Measurements from ENCODE around the gene FAXDC2. TPM values are rescaled to one million over a fixed set of nuclear protein-coding genes. Genes with fewer than 3 reads are reported as not detected.

The FAXDC2 gene
- total and polyA plus RNA-seq, 2 of the 13 experiments (the other 11 are each of a cell fraction or from before 2014, with no cell fraction given), result 4.7 to 58.8 TPM

DNA sequence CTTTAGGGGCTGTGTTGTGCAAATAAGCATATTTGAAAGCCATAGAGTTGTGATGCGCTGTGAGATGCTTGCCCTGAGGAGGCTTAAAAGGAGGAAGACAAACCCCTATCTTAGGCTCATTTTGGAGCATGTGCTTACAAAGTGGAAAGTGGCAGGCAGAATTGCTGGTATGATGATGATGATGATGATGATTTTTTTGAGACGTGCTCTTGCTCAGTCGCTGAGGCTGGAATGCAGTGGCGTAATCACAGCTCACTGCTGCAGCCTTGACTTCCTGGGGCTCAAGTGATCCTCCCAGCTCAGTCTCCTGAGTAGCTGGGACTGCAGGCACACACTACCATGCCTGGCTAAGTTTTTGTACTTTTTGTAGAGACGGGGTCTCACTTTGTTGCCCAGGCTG lies 9.7 kb upstream of the FAXDC2 start (continued):
- TF ChIP-seq ZNF367 (CRISPR knock-in tag; IDR thresholded peaks at IDR 0.05; ENCODE audit: borderline replicate concordance) (no peak), SP1 (IDR thresholded peaks at IDR 0.05) (no peak), SP1 (CRISPR knock-in tag; IDR thresholded peaks at IDR 0.05) (no peak), ZNF550 (CRISPR knock-in tag; IDR thresholded peaks at IDR 0.05; ENCODE audit: borderline replicate concordance) (no peak), REL (CRISPR knock-in tag; conservative IDR thresholded peaks at IDR 0.05) (no peak), POLR2A (IDR thresholded peaks at IDR 0.05; ENCODE audit: insufficient read depth in 1 of 2, low read depth in 2 of 2, low read length in 2 of 2) (no peak), FOSL1 (CRISPR knock-in tag; IDR thresholded peaks at IDR 0.05; ENCODE audit: borderline replicate concordance) (no peak), SNAPC2 (CRISPR knock-in tag; IDR thresholded peaks at IDR 0.05) (no peak), ZSCAN22 (CRISPR knock-in tag; IDR thresholded peaks at IDR 0.05) (no peak), RFX1 (IDR thresholded peaks at IDR 0.05) (no peak), ZNF263 (CRISPR knock-in tag; IDR thresholded peaks at IDR 0.05) (peak; percentile 70), NCOA1 (CRISPR knock-in tag; IDR thresholded peaks at IDR 0.05) (no peak), ATAD3A (CRISPR knock-in tag; IDR thresholded peaks at IDR 0.05) (no peak), PHB2 (IDR thresholded peaks at IDR 0.05; ENCODE audit: partially characterized antibody) (no peak), ZNF558 (CRISPR knock-in tag; IDR thresholded peaks at IDR 0.05; ENCODE audit: borderline replicate concordance) (no peak), NR2F2 (IDR thresholded peaks at IDR 0.05; ENCODE audit: borderline replicate concordance, low read depth) (no peak), MEF2D (CRISPR knock-in tag; IDR thresholded peaks at IDR 0.05) (peak; percentile 49; the same call in 1 of the 2 replicates)
- TF ChIP-seq, protein P1, sequence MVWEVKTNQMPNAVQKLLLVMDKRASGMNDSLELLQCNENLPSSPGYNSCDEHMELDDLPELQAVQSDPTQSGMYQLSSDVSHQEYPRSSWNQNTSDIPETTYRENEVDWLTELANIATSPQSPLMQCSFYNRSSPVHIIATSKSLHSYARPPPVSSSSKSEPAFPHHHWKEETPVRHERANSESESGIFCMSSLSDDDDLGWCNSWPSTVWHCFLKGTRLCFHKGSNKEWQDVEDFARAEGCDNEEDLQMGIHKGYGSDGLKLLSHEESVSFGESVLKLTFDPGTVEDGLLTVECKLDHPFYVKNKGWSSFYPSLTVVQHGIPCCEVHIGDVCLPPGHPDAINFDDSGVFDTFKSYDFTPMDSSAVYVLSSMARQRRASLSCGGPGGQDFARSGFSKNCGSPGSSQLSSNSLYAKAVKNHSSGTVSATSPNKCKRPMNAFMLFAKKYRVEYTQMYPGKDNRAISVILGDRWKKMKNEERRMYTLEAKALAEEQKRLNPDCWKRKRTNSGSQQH (CRISPR knock-in tag; IDR thresholded peaks at IDR 0.05; ENCODE audit: low read depth), result no peak
- TF ChIP-seq, protein P2, sequence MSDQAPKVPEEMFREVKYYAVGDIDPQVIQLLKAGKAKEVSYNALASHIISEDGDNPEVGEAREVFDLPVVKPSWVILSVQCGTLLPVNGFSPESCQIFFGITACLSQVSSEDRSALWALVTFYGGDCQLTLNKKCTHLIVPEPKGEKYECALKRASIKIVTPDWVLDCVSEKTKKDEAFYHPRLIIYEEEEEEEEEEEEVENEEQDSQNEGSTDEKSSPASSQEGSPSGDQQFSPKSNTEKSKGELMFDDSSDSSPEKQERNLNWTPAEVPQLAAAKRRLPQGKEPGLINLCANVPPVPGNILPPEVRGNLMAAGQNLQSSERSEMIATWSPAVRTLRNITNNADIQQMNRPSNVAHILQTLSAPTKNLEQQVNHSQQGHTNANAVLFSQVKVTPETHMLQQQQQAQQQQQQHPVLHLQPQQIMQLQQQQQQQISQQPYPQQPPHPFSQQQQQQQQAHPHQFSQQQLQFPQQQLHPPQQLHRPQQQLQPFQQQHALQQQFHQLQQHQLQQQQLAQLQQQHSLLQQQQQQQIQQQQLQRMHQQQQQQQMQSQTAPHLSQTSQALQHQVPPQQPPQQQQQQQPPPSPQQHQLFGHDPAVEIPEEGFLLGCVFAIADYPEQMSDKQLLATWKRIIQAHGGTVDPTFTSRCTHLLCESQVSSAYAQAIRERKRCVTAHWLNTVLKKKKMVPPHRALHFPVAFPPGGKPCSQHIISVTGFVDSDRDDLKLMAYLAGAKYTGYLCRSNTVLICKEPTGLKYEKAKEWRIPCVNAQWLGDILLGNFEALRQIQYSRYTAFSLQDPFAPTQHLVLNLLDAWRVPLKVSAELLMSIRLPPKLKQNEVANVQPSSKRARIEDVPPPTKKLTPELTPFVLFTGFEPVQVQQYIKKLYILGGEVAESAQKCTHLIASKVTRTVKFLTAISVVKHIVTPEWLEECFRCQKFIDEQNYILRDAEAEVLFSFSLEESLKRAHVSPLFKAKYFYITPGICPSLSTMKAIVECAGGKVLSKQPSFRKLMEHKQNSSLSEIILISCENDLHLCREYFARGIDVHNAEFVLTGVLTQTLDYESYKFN (CRISPR knock-in tag; conservative IDR thresholded peaks at IDR 0.05), result peak; percentile 29; the same call in 1 of the 2 replicates
- TF ChIP-seq, protein P3, sequence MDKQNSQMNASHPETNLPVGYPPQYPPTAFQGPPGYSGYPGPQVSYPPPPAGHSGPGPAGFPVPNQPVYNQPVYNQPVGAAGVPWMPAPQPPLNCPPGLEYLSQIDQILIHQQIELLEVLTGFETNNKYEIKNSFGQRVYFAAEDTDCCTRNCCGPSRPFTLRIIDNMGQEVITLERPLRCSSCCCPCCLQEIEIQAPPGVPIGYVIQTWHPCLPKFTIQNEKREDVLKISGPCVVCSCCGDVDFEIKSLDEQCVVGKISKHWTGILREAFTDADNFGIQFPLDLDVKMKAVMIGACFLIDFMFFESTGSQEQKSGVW (CRISPR knock-in tag; IDR thresholded peaks at IDR 0.05; ENCODE audit: borderline replicate concordance), result no peak
- TF ChIP-seq, protein P4, sequence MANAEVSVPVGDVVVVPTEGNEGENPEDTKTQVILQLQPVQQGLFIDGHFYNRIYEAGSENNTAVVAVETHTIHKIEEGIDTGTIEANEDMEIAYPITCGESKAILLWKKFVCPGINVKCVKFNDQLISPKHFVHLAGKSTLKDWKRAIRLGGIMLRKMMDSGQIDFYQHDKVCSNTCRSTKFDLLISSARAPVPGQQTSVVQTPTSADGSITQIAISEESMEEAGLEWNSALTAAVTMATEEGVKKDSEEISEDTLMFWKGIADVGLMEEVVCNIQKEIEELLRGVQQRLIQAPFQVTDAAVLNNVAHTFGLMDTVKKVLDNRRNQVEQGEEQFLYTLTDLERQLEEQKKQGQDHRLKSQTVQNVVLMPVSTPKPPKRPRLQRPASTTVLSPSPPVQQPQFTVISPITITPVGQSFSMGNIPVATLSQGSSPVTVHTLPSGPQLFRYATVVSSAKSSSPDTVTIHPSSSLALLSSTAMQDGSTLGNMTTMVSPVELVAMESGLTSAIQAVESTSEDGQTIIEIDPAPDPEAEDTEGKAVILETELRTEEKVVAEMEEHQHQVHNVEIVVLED (CRISPR knock-in tag; IDR thresholded peaks at IDR 0.05; ENCODE audit: borderline replicate concordance), result peak; percentile 43; the same call in 1 of the 2 replicates

Measured in HepG2 (cell line).